B cell (primary cell): ENCODE data around the gene ANXA1.

Experiments used
- CTCF ChIP-seq: fragments of 200-600 bp; IDR thresholded peaks from one replicate; pipeline ENCODE4 v1.8.0; 2022; ENCODE audit warnings: antibody characterized with exemption, mild to moderate bottlenecking
- EZH2 ChIP-seq: IDR thresholded peaks from 2 replicates; pipeline ENCODE4 v1.6.1; 2012; ENCODE audit warnings: borderline replicate concordance, low read depth, mild to moderate bottlenecking, moderate library complexity, low read length; ENCODE audit not compliant: insufficient read depth, poor library complexity, severe bottlenecking

- TF ChIP-seq CTCF = no peak
- TF ChIP-seq EZH2 = no peak
Measured at GRCh38 chr9:73146111-73146815, 5.4 kb upstream of the ANXA1 start.
